ENCODE results near the gene COA8.
A peak's percentile ranks its signal among the peaks of the same experiment; 100 is the strongest.
"Not testable (repeated sequence)": the region's sequence is repeated elsewhere in the genome, so short reads cannot be mapped to it uniquely, and the experiment has no call there.

The COA8 gene

DNA sequence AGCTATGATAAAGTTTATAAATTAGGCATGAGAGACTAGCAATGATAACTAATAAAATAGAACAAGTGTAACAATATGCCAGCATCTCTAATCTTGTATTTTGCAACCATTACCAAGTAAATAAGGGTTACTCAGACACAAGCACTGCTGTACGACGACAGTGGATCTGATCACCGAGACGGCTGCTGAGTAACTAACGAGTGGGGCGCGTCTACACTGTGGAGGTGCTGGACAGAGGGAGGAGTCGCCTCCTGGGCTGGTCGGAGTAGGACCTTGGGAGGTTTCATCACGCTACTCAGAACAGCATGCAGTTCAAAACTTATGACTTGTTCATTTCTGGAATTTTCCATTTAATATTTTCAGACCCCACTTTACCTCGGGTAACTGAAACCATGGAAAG is 18.4 kb downstream of the COA8 start:
- DNase-seq: no peak

DNA sequence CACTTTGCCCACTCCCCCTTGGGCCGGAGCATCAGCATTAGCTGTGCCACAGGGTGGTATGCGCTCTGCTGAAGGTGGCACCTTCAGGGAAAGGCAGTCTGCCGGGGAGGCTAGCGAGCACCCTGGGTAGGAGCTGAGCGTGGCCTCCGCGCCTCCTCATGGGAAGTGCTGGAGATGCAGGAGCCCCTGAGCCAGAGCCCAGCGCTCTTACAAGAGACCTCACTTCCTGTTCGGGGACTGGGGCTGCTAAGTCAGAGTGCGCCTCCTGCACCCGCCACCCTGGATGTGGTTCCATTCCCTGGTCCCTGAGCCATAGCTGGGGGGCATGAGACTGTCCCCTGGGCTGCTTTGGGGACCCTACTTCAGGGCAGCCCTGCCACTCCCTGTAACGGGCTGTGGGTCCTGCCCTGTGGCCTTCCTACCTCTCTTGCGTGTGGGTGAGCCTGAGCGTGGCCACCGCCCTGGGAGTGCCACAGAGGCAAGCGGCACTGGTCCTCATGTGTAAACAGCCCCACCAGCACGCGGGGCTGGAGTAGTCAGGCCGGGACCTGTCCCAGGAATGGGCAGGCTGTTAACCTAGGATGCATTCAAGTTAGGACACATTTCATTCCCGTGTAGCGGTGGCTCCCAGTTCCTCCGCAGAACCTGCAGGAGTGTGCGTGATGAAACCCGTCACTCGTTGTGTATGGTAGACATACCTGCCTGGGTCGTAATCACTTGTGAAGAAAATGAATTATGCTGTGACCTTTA is 19.4 kb downstream of the COA8 start:
- no peak for DNase-seq

DNA sequence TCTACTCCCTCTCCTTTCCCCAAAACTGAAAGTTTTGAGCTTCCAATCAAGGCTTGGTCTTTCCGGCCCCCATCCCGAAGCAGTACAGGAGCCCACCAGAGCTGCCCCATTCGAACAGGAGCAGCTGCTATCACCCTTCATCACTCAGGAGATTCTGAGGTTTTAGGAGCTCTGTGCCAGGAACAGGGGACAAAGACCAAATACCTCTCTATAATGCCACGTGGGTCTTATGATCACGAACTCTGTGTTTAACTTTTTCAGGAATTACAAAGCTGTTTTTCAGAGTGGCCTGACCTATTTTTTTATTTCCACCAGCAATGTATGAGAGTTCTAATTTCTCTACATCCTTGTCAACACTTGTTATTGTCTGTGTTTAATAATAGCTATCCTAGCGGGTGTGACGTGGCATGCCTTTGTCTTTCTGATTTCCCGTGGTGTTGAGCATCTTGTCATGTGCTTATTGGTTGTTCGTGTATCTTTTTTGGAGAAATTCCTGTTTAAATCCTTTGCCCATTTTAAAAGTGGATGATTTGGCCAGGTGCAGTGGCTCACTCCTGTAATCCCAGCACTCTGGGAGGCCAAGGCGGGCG is 21.7 kb downstream of the COA8 start:
- no peak for DNase-seq

DNA sequence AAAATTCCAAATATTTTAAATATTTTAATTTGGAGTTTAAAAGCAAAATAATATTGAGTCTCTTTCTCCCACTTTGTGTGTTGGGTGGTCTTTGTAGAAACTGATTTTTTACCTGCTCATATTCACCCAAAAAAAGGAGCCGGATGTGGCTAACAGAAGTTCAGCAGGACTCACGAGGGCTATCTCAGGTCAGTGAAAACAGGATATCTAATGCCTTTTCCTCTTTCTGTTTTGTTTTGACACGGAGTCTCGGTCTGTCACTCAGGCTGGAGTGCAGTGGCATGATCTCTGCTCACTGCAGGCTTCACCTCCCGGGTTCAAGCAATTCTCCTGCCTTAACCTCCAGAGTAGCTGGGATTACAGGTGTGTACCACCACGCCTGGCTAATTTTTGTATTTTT is 30.8 kb downstream of the COA8 start:
- no peak for DNase-seq

DNA sequence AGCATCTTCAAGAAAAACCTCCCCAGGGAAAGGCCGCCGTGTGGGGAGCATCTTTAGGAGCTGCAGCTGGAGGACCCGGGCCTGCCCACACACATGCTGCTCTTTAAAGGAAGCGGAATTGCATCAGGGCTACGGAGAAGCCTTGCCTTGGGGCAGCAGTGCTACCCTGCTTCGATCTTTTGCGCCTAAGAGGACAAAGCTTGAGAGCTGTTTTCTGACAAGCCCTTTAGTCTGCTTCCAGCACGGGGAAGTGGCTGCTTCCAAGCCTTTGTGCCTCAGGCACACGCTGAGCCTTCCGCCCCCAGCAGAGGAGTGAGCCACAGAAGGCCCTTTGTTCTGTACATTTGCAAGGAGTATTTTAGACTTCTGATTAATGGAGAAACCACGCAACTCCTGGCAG is 31.5 kb downstream of the COA8 start:
- no peak for DNase-seq

DNA sequence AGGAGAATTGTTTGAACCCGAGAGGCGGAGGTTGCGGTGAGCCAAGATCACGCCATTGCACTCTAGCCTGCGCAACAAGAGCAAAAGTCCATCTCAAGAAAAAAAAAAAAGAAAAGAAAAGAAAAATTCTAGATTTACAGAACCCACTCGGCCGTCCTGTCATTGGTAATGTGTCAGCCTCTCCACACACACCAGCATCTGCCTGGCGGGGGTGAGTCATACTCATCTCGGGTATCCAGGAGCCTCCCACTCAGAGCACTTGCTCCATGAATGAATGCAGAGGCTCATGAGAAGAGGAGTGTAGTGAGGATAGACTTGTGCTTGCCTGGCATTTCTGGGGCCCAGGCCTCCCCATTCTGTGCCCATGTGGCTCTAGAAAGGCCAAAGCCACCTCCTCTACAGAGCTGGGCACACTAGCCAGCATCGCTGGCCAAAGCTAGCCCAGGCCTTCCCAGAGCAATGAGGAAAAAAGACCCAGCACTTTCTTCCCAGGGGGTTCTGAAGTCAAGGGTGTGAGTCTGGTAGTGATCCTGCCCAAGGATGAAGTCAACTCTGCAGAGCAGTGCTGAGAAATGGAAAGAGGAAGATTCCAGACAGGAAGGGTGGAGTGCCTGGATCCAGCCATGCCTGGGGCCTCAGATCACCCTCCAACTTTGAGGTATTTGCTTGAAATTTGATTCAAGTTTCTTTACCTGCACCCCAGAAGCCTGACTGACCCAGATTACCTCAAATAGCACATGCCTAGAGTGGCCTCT is 35.0 kb downstream of the COA8 start:
- no peak for DNase-seq

DNA sequence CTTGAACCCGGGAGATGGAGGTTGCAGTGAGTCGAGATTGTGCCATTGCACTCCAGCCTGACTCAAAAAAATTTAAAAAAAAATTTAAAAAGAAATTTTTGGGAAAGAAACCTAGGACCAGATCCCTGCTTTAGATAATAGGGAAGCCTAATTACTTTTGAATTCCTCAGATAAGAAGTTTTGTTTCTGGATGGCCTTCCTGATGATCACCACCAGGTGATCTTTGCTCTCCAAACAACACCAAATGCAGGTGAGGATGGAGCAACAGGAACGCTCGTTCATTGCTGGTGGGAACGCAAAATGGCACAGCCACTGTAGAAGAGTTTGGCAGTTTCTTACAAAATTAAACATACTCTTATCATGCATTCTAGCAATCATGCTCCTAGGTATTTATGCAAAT is 37.7 kb downstream of the COA8 start:
- no peak for DNase-seq

DNA sequence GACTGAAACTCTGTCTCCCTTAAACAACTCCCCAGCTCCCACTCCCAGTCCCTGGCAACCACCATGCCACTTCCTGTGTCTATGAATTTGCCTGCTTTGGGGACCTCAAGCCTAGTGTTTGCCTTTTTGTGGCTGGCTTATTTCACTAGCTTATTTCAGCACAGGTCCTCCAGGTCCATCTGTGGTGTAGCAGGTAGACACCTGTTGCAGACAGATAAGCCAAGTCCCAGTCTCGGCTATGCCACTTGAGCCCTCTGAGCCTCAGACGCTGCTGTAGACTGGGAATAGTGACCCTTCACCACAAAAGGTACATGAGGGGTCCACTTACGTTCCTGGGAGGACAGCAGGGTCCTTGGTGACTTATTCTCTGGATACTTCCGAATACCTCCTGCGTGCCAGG is 41.9 kb downstream of the COA8 start:
- DNase-seq: no peak

DNA sequence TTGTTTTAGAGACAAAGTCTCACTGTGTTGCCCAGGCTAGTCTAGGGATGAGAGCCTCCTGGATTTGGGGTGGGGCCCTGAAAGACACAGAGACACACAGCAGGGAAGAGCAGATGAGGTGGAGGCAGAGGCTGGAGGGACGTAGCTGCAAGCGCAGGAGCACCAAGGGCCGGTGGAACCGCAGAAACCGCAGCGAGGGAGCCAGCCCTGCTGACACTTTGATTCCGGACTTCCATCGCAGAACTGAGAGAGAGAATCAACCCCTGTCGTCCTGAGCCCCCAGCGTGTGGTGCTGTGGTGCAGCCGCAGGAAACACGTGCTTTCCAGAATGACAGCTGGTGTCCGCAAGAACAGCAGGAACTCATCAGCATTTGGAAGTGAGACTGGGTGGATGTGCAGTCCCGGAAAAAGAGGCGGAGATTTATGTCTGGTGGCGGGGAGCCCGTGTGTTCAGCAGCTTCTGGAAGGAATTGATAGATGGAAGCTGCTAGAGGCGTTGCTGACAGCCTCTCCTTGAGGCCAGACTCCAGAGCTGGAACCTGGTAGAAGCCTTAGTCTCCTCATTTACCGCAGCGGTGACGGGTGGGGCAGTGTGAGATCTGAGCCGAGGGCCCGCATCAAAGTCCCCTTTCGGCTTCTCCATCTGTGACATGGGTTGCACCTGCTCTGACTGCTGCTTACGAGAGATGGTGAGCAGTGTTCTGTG is 44.4 kb downstream of the COA8 start:
- peak; percentile 36 for DNase-seq

DNA sequence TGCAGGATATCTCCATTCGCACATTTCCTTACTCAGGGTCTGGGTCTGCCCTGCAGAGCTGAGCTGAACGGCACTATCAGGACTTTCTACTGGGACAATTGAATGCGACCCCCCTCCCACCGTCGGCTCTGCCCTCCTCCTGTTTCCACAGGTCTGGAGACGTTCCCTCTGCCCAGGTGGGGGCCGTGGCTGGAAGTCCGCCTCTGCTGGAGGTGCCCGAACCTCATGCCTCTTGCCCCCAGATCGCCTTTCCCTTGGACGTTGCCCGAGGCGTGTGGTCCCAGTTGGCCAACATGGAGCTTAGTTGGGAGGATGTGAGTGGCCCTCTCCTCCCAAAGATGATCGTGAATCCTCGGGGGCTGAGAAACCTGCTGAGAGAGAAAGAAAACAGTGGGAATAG is 45.1 kb downstream of the COA8 start:
- DNase-seq: no peak

DNA sequence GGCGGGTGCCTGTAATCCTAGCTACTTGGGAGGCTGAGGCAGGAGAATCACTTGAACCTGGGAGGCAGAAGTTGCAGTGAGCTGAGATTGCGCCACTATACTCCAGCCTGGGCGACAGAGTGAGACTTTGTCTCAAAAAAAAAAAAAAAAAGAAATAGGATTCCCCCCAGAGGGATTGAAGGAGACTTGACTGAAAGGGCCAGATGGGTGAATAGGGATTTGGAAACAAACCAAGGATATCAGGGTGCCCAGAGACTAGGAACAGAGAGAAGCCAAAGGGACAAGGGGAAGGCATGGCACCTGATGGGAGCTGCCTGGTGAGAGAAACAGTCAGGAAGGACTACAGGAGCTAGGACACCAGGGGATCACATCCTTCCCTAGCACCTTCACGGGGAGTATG is 46.3 kb downstream of the COA8 start:
- not testable (repeated sequence) for DNase-seq

DNA sequence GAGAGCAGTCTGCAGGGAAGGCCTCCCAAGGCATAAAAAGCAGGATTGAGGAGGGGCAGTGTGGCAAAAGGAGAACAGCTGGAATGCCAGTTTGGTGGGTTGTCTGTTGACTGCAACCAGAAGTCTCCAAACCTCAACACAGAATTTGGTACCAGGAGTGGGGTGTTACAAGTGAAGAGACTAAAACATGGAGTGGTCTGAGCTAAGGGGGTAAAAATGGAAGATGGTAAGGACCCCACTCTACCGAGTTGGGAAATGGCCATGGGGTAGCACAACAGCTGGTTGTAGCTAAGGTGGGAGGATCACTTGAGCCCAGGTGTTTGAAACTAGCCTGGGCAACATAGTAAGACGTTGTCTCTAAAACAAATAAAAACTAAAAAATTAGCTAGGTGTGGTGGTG is 48.5 kb downstream of the COA8 start:
- no peak for DNase-seq

DNA sequence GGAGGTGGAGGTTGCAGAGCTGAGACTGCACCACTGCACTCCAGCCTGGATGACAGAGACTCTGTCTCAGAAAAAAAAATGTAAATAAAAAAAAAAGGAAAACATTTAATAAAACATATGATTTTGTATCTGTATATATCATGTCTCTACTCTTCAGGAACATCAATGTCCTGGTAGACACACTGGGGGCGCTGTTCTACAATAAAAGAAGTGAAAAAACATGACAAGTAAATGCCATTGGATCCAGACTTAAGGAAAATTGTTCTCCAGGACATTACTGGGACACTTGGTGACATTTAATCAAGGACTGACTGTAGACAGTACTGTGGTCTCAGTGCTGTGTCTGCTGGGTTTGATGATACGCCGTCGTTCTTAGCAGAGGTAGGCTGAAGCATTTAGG is 50.8 kb downstream of the COA8 start:
- DNase-seq: no peak

DNA sequence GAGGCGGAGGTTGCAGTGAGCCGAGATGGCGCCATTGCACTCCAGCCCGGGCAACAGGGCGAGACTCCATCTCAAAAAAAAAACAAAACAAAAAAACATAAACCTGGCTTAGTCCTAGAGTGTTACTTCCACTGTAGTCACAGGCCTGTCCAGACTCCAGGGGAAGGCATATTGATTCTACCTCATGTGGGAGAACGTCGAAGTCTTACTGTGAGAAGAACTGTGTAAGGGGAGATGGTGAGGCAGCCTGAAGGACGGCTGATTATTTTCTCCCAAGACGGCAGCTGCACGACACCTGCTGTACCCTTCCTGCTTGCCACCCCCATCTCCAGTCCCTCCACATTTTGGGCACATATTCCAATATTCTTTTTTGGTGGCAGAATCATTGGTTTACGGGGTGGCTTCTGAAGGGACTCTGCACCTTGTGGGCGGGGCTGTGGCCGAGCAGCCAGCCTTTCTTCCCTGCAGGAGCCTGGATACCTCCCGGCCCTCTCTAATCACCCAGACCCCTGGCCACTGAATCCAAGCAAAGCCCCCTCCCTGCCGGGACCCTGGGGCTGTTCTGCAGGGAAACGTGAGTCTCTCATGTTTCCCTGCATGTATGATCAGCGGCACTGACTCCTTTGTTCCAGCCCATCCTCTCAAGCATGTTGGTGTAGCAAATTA is 54.0 kb downstream of the COA8 start:
- no peak for DNase-seq

DNA sequence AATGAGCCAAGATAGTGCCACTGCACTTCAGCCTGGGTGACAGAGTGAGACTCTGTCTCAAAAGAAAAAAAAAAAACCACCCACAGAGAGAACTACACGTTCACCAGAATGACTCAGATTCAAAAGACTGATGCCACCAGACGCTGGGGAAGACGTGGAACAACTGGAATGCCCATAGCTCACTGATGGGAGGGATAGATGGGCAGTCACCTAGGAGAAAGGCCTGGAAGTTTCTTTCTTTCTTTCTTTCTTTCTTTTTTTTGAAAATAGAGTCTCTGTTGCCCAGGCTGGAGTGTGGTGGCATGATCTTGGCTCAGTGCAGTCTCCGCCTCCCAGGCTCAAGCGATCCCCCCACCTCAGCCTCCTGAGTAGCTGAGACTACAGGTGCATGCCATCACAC is 56.3 kb downstream of the COA8 start:
- no peak for DNase-seq

DNA sequence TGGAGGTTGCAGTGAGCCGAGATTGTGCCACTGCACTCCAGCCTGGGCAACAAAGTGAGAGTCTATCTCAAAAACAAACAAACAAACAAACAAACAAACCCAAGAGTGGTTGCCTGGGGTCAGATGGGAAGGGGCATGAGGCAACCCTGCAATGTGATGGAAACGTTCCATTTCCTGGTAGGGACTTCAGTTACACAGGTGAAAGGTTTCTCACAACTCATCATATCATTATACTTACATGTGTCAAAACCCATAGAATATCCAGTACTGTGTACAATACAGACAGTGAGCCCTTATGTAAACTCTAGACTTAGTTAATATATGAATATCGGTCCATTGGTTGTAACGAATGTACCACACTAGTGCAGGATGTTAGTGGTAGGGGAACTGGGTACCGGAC is 59.1 kb downstream of the COA8 start:
- no peak for DNase-seq

DNA sequence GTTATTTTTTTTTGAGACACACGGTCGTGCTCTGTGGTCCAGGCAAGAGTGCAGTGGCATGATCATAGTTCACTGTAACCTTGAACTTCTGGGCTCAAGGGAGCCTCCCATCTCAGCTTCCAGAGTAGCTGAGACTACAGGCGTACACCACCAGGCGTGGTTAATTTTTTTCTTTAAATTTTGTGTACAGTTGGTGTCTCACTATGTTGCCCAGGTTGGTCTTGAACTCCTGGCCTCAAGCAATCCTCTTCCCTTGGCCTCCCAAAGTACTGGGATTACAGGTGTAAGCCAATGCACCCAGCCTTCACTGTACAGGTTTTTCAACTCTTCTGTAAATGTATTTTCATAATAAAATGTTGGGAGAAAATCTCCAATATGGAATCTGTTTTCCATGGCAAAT is 60.5 kb downstream of the COA8 start:
- DNase-seq: no peak

DNA sequence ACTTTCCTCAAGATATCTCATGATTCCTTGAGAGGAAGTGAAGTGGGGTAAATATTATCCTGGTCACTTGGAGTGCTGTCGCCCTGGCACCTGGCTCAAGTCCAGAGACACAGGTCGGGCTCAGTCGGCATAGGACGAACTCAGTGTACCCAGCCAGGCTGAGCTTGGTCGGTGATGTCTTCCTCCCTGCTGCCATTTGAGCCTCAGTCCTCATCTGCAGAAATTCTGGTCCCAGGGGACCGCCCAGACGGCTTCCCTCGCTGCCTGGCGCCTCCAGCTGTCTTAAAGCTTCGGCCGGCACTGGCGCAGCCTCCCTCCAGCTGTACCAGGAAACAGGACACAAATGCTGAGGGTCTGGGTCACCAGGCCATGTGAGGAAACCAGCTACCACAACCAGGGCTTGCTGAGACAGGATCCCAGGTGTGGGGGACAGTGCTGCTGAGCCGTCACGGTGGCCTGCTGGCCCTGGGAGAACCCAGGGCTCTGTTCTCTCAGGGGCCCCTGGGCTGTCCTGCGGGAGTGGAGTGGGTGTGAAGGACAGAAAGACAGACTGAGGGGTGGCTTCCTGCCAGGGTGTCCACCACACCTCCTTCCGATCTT is 61.2 kb downstream of the COA8 start:
- no peak for DNase-seq

DNA sequence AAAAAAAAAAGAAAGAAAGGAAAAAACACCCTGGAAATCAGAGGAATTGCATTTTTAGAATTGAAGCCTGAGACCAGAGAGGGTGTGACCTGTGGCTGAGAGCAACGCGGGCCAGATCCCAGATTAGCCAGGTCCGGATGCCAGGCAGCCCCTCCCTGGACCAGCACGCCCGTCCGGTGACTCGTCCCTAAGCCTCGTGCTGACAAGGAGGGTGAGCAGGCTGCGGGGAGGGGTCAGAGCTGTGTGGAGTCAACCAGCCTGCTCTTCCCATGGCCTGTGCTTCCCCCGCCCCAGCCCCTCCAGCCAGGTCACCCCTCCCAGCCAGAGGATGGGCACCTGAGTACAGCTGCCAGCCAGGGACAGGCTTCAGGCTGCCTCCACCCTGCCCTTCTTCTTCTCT is 62.1 kb downstream of the COA8 start:
- DNase-seq: no peak

DNA sequence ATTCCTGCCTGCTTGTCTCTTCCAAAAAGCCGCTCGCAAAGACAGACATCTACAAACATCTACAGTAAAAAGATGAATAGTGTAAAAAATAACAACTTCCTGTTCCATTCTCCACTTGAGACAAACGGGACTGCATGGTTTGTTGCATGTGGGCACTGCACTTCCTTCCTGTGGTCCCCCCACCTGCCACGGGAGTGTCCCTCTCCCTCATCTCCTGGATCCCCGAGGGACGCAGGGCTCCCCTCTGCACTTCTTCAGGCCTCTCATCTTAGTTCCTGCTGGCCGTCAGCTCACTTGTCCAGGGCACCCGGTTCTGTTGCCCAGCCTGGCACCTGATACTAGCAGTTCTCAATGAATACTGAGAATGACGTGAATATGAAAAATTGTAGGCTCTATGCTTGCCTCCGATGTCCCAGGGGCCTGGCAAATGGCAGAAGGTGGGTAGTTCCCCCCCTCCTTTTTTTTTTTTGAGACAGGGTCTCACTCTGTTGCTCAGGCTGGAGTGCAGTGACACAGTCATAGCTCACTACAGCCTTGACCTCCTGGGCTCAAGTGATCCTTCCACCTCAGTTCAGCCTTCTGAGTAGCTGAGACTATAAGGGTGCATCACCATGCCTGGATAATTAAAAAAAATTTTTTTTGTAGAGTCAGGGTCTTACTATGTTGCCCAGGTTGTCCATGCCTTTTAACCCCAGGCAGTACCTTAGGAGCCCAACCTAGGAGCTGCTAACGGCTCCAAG is 62.8 kb downstream of the COA8 start:
- peak; percentile 20 for DNase-seq

DNA sequence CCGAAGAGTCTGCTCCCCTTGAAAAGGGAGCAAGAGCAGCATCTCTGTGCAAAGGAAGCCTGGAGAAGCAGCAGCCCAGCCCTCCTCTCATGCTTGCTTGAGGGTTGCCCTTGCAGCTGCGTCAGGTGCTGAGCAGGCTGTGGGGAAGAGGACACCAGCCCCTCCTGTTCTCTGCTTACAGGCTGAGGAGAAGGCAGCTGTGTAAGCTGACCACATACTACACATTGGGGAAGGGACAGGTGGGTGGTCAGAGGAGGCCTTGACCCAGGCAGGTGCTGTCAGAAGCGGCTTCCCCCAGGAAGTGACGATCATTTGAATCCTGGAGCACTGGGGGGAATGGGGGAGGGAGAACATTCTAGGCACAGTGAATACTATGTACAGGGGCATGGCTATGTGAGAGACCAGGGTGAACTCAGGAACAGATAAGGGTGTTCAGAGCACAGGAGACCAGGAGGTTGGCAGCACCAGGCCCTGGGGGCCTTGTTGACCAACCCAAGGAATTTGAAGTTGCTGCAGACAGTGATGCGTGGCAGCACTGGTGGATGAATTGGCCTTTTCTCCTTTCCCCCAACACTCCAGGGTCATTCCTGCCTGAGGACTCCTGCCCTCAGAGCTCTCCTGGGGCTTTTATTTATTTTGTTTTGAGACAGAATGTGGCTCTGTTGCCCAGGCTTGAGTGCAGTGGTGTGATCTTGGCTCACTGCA is 63.5 kb downstream of the COA8 start:
- no peak for DNase-seq
